SH-SY5Y (cell line): ENCODE data around the gene GIMAP7.

Experiments
- GATA2 ChIP-seq: IDR thresholded peaks from 2 replicates; pipeline ENCODE4 v1.6.1; 2011; ENCODE audit warnings: mild to moderate bottlenecking, low read depth, low read length
- GATA3 ChIP-seq: IDR thresholded peaks from 2 replicates; pipeline ENCODE4 v1.6.1; 2011; ENCODE audit warnings: low read depth, mild to moderate bottlenecking, low read length, moderate library complexity

Gene GIMAP7

GRCh38 chr7:150514748-150515222, at the start of gene GIMAP7:
GIMAP7 (plus strand) TSS chr7:150514872; CDS start chr7:150519975, 5,103 bp downstream.
- TF ChIP-seq GATA3 (no peak), GATA2 (no peak)

- TF ChIP-seq GATA3 (no peak), GATA2 (no peak)
Measured at GRCh38 chr7:150464962-150465361, 49.7 kb upstream of the GIMAP7 start.

DNA sequence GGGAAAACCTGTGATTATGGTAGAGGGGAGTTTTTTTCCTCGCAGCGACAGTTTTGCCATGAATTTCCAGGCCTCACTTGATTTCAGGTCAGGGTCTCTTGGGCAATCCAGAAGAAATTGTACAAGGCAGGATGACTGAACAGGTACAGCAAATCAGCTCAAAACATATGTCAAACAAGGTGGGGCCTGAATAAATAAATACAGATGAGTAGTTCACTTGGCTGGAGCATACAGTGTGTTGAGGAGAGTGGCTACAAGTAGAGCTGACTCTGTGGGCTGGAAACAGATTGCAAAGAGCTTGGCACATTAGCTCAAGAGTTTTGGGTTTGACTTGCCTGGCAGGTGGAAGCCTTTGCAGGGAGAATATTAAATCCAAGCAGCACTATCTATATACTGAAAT, 49.3 kb upstream of the GIMAP7 start:
- TF ChIP-seq GATA2: no peak
- TF ChIP-seq GATA3: no peak

GRCh38 chr7:150466477-150466876, 48.2 kb upstream of the GIMAP7 start:
- TF ChIP-seq GATA2 (no peak), GATA3 (no peak)

DNA sequence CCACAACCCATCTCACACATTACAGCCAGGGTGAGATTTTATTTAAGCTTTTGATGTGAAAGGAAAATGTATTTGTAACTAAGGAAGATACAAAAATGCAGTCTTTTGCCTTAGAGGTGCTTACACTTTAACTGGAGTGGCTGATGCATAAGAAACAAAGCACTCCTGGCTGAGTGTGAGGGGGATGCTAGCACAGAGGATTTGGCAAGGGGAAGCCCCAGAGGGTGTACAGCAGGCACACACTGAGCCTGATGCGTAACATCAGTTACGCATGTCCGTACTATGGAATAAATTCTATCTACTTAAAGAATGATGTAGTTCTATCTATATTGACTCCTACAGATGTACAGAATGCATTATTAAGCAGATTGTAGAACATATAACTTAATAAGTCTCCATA, 46.4 kb upstream of the GIMAP7 start:
- TF ChIP-seq GATA3: no peak
- no peak for TF ChIP-seq GATA2

GRCh38 chr7:150471886-150472285, 42.8 kb upstream of the GIMAP7 start:
- TF ChIP-seq GATA3: no peak
- TF ChIP-seq GATA2: no peak

DNA sequence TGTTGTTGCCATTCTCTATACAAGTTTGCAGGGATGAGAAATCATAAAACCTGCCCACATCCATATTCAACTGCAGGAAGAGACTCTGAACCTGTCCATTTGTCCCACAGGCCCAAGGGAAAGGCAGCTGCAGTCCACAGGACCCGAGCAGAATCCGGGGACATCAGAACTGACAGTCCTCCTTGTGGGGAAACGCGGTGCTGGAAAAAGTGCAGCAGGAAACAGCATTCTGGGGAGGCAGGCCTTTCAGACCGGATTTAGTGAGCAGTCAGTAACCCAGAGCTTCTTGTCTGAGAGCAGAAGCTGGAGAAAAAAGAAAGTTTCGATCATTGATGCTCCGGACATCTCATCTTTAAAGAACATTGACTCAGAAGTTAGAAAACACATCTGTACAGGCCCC, 40.8 kb upstream of the GIMAP7 start:
- TF ChIP-seq GATA2 (no peak), GATA3 (no peak)

- TF ChIP-seq GATA3 (no peak), GATA2 (no peak)
Measured at GRCh38 chr7:150476285-150476684, 38.4 kb upstream of the GIMAP7 start.

- no peak for TF ChIP-seq GATA3
- no peak for TF ChIP-seq GATA2
Measured at GRCh38 chr7:150476819-150477631, 37.6 kb upstream of the GIMAP7 start.

GRCh38 chr7:150479023-150479716, 35.5 kb upstream of the GIMAP7 start:
- no peak for TF ChIP-seq GATA3
- TF ChIP-seq GATA2: no peak

DNA sequence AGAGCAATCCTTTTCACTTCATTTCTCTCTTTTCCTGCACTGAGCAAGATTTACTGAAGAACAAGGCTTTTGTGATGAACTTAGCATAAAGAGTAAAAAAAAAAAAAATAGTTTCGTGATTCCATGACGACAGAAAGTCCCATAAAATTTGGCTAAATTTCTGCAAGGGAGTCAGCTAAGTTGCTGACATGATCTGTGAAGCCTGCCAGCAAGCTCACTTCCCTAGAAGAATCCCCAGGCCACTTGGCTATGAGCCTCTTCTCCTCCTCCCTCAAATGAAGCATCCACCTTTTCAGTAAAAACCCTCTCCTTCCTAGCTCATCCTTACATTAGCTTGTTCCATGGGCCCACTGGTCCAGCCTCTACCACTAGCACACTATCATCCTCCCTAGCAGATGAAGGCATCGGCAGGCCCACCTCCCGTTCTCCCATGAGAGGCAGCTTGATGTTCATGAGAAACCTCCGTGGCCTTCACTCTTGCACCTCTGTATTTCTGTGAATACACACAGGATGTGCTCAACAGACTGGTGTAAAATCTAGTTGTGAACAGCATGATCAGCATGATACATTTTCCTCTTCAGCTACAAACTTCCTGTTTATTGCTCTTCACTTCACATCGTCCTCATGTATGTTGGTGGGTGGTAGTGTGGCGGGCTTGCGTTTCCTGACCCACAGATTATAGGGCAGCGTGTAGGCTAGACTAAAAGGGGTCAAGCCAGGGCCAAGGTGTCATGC, 33.3 kb upstream of the GIMAP7 start:
- TF ChIP-seq GATA2 (no peak), GATA3 (no peak)

GRCh38 chr7:150481922-150482321, 32.8 kb upstream of the GIMAP7 start:
- TF ChIP-seq GATA3 (no peak), GATA2 (no peak)

DNA sequence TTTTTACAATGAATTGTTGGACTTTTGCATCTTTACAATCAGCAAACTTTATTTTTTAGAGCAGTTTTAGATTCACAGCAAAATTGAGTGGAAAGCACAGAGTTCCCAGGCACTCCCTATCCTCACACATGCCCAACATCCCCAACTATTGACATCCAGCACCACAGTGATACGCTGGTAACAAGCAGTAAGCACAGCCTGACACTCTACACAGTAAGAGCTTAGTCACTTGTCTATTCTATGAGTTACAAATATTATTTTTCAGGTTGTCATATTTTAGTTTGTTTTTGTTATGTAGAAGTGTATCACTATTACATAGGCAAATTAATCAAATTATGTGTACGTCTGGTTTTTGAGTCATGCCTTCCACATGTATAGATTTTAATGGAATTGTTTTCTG, 27.0 kb upstream of the GIMAP7 start:
- TF ChIP-seq GATA2 (no peak), GATA3 (no peak)

- TF ChIP-seq GATA2: no peak
- no peak for TF ChIP-seq GATA3
Measured at GRCh38 chr7:150489782-150490181, 24.9 kb upstream of the GIMAP7 start.
